ENCODE measurements around the gene CD163L1. TPM values are rescaled to one million over a fixed set of nuclear protein-coding genes. Genes with fewer than 3 reads are reported as not detected.

The CD163L1 gene
- total RNA-seq, 3 donors from 2014 or later: 9.5 to 33.5 (median 12.6) TPM

GRCh38 chr12:7362734-7363133 is 81.2 kb downstream of the CD163L1 start:
- Histone ChIP-seq H3K4me3 (no peak overlapping the region), H3K9me3 (no peaks in the 10 kb centered on the region), H3K36me3 (ENCODE audit: low read depth) (no peaks in the 10 kb centered on the region), H3K4me1 (ENCODE audit: low read depth) (no peaks in the 10 kb centered on the region)
- DNase-seq (no peak), ATAC-seq (no peak)
- intact Hi-C loops (cut with DNase I, micrococcal nuclease): no loop called here
- TF ChIP-seq CTCF (IDR thresholded peaks at IDR 0.05): no peak

DNA sequence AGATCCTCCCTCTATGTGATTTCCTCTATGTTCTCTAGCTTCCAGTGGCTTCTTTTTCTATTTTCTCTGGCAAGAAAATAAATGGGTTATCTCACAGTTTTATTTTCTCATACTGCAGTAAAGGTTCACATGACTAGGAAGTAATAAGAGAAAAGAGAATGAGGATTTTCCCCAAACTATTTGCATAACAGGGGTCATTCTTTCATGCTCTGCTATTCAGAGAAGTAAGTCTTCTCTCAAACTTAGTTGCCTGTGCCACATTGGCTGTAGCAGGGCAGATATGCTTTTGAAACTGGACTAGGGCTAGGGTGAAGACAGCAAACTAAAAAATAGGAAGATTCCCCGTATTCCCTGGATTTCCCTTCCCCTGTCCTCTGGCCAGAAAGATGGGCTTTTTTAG is 82.7 kb downstream of the CD163L1 start:
- no peaks in the 10 kb centered on the region for H3K9me3 ChIP-seq
- ATAC-seq: no peak
- intact Hi-C loops (cut with DNase I, micrococcal nuclease): no loop called here
- no peak for DNase-seq
- no peak for TF ChIP-seq CTCF (IDR thresholded peaks at IDR 0.05)
- no peaks in the 10 kb centered on the region for H3K4me1 ChIP-seq (ENCODE audit: low read depth)
- H3K4me3 ChIP-seq: no peak overlapping the region
- no peaks in the 10 kb centered on the region for H3K36me3 ChIP-seq (ENCODE audit: low read depth)

- no peak for ATAC-seq
Measured at GRCh38 chr12:7354529-7354928, 89.4 kb downstream of the CD163L1 start.

GRCh38 chr12:7352661-7353060 is 91.3 kb downstream of the CD163L1 start:
- Histone ChIP-seq H3K36me3 (ENCODE audit: low read depth) (no peaks in the 10 kb centered on the region), H3K4me3 (no peak overlapping the region), H3K4me1 (ENCODE audit: low read depth) (no peaks in the 10 kb centered on the region), H3K9me3 (no peaks in the 10 kb centered on the region)
- DNase-seq (no peak), ATAC-seq (no peak)
- intact Hi-C loops (cut with DNase I, micrococcal nuclease): no loop called here
- TF ChIP-seq CTCF (IDR thresholded peaks at IDR 0.05): no peak

More at GRCh38 chr12:7354529-7354928, 89.4 kb downstream of the CD163L1 start:
- no peaks in the 10 kb centered on the region for H3K4me1 ChIP-seq (ENCODE audit: low read depth)
- no peak for TF ChIP-seq CTCF (IDR thresholded peaks at IDR 0.05)
- no peak overlapping the region for H3K4me3 ChIP-seq
- no peaks in the 10 kb centered on the region for H3K36me3 ChIP-seq (ENCODE audit: low read depth)
- no peaks in the 10 kb centered on the region for H3K9me3 ChIP-seq
- no peak for DNase-seq
- intact Hi-C loops (cut with DNase I, micrococcal nuclease): no loop called here

- no peak overlapping the region for H3K4me3 ChIP-seq
- no peaks in the 10 kb centered on the region for H3K9me3 ChIP-seq
- no peak for ATAC-seq
- TF ChIP-seq CTCF (IDR thresholded peaks at IDR 0.05): no peak
- intact Hi-C loops (cut with DNase I, micrococcal nuclease): no loop called here
- no peak for DNase-seq
- H3K4me1 ChIP-seq (ENCODE audit: low read depth): no peaks in the 10 kb centered on the region
- H3K36me3 ChIP-seq (ENCODE audit: low read depth): no peaks in the 10 kb centered on the region
Measured at GRCh38 chr12:7351177-7351576, 92.8 kb downstream of the CD163L1 start.

- no peak for ATAC-seq
- no peaks in the 10 kb centered on the region for H3K36me3 ChIP-seq (ENCODE audit: low read depth)
- no peaks in the 10 kb centered on the region for H3K4me1 ChIP-seq (ENCODE audit: low read depth)
- no peaks in the 10 kb centered on the region for H3K9me3 ChIP-seq
- no peak for TF ChIP-seq CTCF (IDR thresholded peaks at IDR 0.05)
- H3K4me3 ChIP-seq: no peak overlapping the region
- intact Hi-C loops (cut with DNase I, micrococcal nuclease): no loop called here
- DNase-seq: no peak
Measured at GRCh38 chr12:7349418-7349817, 94.5 kb downstream of the CD163L1 start.
